Fibroblast of lung (primary cell): ENCODE data around the gene TMEM52B.

Source experiments
- EZH2 ChIP-seq: IDR thresholded peaks from 2 replicates; pipeline ENCODE4 v1.5.1; 2012; ENCODE audit warnings: low read length, control low read depth, mild to moderate bottlenecking; ENCODE audit errors: missing control alignments
- TF ChIP-seq, protein P1 (sequence below), 2 donors: IDR thresholded peaks in 1 of 2; conservative IDR thresholded peaks in 1 of 2; 1 replicate in 1 of 2; 2 replicates in 1 of 2; pipeline ENCODE4 v1.5.1; 2011 to 2012; ENCODE audit warnings: low read length in 2 of 2, control low read depth in 1 of 2, inconsistent platforms in 1 of 2, low read depth in 1 of 2, mild to moderate bottlenecking in 1 of 2

DNA sequence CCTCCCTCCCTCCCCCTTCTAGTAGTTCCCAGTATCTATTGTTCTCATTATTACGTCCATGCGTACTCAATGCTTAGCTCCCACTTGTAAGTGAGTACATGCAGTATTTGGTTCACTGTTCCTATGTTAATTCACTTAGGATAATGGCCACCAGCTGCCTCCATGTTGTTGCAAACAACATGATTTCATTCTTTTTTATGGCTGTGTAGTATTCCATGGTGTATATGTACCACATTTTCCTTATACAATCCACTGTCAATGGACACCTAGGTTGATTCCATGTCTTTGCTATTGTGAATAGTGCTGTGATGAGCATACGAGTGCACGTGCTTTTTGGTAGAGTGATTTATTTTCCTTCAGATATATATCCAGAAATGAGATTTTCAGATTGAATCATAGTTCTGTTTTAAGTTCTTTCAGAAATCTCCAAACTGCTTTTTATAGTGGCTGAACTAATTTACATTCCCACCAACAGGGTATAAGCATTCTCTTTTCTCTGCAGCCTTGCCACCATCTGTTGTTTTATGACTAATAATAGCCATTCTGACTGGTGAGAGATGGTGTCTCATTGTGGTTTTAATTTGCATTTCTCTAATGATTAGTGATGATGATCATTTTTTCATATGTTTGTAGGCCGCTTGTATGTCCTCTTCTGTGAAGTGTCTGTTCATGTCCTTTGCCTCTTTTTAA, 31.0 kb upstream of the TMEM52B start:
- TF ChIP-seq, protein P1, sequence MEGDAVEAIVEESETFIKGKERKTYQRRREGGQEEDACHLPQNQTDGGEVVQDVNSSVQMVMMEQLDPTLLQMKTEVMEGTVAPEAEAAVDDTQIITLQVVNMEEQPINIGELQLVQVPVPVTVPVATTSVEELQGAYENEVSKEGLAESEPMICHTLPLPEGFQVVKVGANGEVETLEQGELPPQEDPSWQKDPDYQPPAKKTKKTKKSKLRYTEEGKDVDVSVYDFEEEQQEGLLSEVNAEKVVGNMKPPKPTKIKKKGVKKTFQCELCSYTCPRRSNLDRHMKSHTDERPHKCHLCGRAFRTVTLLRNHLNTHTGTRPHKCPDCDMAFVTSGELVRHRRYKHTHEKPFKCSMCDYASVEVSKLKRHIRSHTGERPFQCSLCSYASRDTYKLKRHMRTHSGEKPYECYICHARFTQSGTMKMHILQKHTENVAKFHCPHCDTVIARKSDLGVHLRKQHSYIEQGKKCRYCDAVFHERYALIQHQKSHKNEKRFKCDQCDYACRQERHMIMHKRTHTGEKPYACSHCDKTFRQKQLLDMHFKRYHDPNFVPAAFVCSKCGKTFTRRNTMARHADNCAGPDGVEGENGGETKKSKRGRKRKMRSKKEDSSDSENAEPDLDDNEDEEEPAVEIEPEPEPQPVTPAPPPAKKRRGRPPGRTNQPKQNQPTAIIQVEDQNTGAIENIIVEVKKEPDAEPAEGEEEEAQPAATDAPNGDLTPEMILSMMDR (conservative IDR thresholded peaks at IDR 0.05 in 1 of 2, IDR thresholded peaks at IDR 0.05 in 1 of 2; ENCODE audit: low read depth in 1 of 2, low read length in 2 of 2): no peak
- no peak for TF ChIP-seq EZH2
